PFSK-1 (cell line): ENCODE data around the gene CD300LD.

ENCODE experiments used
- FOXP2 ChIP-seq: optimal IDR thresholded peaks from 2 replicates; pipeline ENCODE3; 2011; ENCODE audit warnings: borderline replicate concordance, control low read depth, inconsistent platforms; ENCODE audit not compliant: insufficient read depth; ENCODE audit errors: extremely low read length, extremely low read depth
- POLR2AphosphoS5 ChIP-seq: IDR thresholded peaks from 2 replicates; pipeline ENCODE4 v1.6.1; 2012; ENCODE audit warnings: low read depth, mild to moderate bottlenecking, control low read depth, low read length, moderate library complexity
- REST ChIP-seq, 2 experiments: IDR thresholded peaks; 2 replicates each; pipeline versions ENCODE4 v1.6.1 to v1.8.0; 2011 to 2012; ENCODE audit warnings: low read depth in 2 of 2, low read length in 2 of 2, control low read depth in 1 of 2, inconsistent platforms in 1 of 2, mild to moderate bottlenecking in 1 of 2, moderate library complexity in 1 of 2; ENCODE audit not compliant: insufficient read depth in 1 of 2
- SIN3A ChIP-seq: IDR thresholded peaks from 2 replicates; pipeline ENCODE4 v1.6.1; 2012; ENCODE audit warnings: mild to moderate bottlenecking, low read length, moderate library complexity, borderline replicate concordance; ENCODE audit not compliant: insufficient read depth
- TAF1 ChIP-seq: IDR thresholded peaks from 2 replicates; pipeline ENCODE4 v1.6.1; 2012; ENCODE audit warnings: low read length, control low read depth, borderline replicate concordance; ENCODE audit not compliant: insufficient read depth

Gene CD300LD

GRCh38 chr17:74566132-74566753 is 25.8 kb downstream of the CD300LD start:
- TF ChIP-seq TAF1 (no peak), FOXP2 (no peak), REST (IDR thresholded peaks at IDR 0.05; ENCODE audit: insufficient read depth in 1 of 2, low read depth in 2 of 2, low read length in 2 of 2) (no peak), POLR2AphosphoS5 (no peak), SIN3A (no peak)

GRCh38 chr17:74565126-74565525 is 27.0 kb downstream of the CD300LD start:
- TF ChIP-seq POLR2AphosphoS5 = no peak
- TF ChIP-seq FOXP2 = no peak
- no peak for TF ChIP-seq SIN3A
- no peak for TF ChIP-seq REST (IDR thresholded peaks at IDR 0.05; ENCODE audit: insufficient read depth in 1 of 2, low read depth in 2 of 2, low read length in 2 of 2)
- TF ChIP-seq TAF1 = no peak

- no peak for TF ChIP-seq REST (IDR thresholded peaks at IDR 0.05; ENCODE audit: insufficient read depth in 1 of 2, low read depth in 2 of 2, low read length in 2 of 2)
- no peak for TF ChIP-seq POLR2AphosphoS5
- TF ChIP-seq SIN3A = no peak
- no peak for TF ChIP-seq TAF1
- TF ChIP-seq FOXP2 = no peak
These were observed 28.7 kb downstream of the CD300LD start for GRCh38 chr17:74563358-74563757.

GRCh38 chr17:74561586-74561985 is 30.5 kb downstream of the CD300LD start:
- TF ChIP-seq POLR2AphosphoS5 (no peak), REST (IDR thresholded peaks at IDR 0.05; ENCODE audit: insufficient read depth in 1 of 2, low read depth in 2 of 2, low read length in 2 of 2) (no peak), SIN3A (no peak), TAF1 (no peak), FOXP2 (no peak)

- no peak for TF ChIP-seq REST (IDR thresholded peaks at IDR 0.05; ENCODE audit: insufficient read depth in 1 of 2, low read depth in 2 of 2, low read length in 2 of 2)
- TF ChIP-seq POLR2AphosphoS5 = no peak
- no peak for TF ChIP-seq FOXP2
- no peak for TF ChIP-seq TAF1
- no peak for TF ChIP-seq SIN3A
These were observed 33.1 kb downstream of the CD300LD start for GRCh38 chr17:74558882-74559519.
